K562 (cell line): ENCODE measurements around the gene BCL7C. TPM values are rescaled to one million over a fixed set of nuclear protein-coding genes. Genes with fewer than 3 reads are reported as not detected.

Experiments used
- BRD9 ChIP-seq: fragments of 450-650 bp; IDR thresholded peaks from 2 replicates; pipeline ENCODE4 v1.6.1; 2018; ENCODE audit warnings: low read depth; ENCODE audit not compliant: partially characterized antibody
- CEBPZ ChIP-seq: fragments of 150-350 bp; IDR thresholded peaks from 2 replicates; pipeline ENCODE4 v1.6.1; 2014; ENCODE audit warnings: low read depth, mild to moderate bottlenecking, low read length, borderline replicate concordance
- EGR1 ChIP-seq: fragments of 450-650 bp; conservative IDR thresholded peaks from 2 replicates; pipeline ENCODE4 v1.6.1; 2017; ENCODE audit warnings: mild to moderate bottlenecking
- EP400 ChIP-seq: fragments of 450-650 bp; IDR thresholded peaks from 2 replicates; pipeline ENCODE4 v1.6.1; 2017; ENCODE audit warnings: antibody characterized with exemption, mild to moderate bottlenecking, moderate library complexity
- GATAD2A ChIP-seq: fragments of 450-650 bp; IDR thresholded peaks from 2 replicates; pipeline ENCODE4 v1.6.1; 2017
- IFI16 ChIP-seq: fragments of 250-450 bp; sonication (Bioruptor Pico); IDR thresholded peaks from 2 replicates; pipeline ENCODE4 v2.1.2; 2022; ENCODE audit warnings: mild to moderate bottlenecking, inconsistent platforms
- MGA ChIP-seq: fragments of 450-650 bp; IDR thresholded peaks from 2 replicates; pipeline ENCODE4 v1.6.1; 2016; ENCODE audit warnings: mild to moderate bottlenecking, moderate library complexity
- NFIC ChIP-seq: fragments of 450-650 bp; IDR thresholded peaks from 2 replicates; pipeline ENCODE4 v1.6.1; 2017; ENCODE audit warnings: mild to moderate bottlenecking, inconsistent platforms
- SMAD1 ChIP-seq: fragments of 150-350 bp; IDR thresholded peaks from 2 replicates; pipeline ENCODE4 v1.6.1; 2014; ENCODE audit warnings: low read length, low read depth; ENCODE audit not compliant: partially characterized antibody
- USF1 ChIP-seq: sonication (generic); formaldehyde crosslinking; IDR thresholded peaks from 2 replicates; pipeline ENCODE4 v1.9.0; 2022; ENCODE audit warnings: mild to moderate bottlenecking, missing genetic modification reagents
- ZBTB7A ChIP-seq: IDR thresholded peaks from 2 replicates; pipeline ENCODE4 v1.6.1; 2011; ENCODE audit warnings: low read depth, mild to moderate bottlenecking, low read length, moderate library complexity, borderline replicate concordance; ENCODE audit not compliant: control insufficient read depth
- polyA plus RNA-seq, 8 experiments: library from polyadenylated mRNA; depleted of rRNA in 4 of 8; stranded (reverse) in 5 of 8; unstranded in 3 of 8; fragments of >200 nt; fragmentation: Nextera tagmentation in 2 of 8; fragmentation: Illumina TruSeq in 1 of 8; extraction: Ambion mirVana in 2 of 8; extraction: Trizol in 1 of 8; gene quantifications; 2 replicates each; pipeline versions ENCODE4 v1.2.1 to v1.2.3, GENCODE V29; 2011 to 2014; ENCODE audit warnings: inconsistent platforms in 1 of 8, missing spikeins in 1 of 8
- total RNA-seq, 7 experiments: library from RNA; depleted of rRNA in 6 of 7; stranded (reverse); fragments of >200 nt in 6 of 7; fragmentation: Illumina TruSeq in 2 of 7; extraction: Trizol in 2 of 7; gene quantifications; 2 replicates each; pipeline versions ENCODE4 v1.2.1 to v1.2.3, GENCODE V29; 2011 to 2021; ENCODE audit warnings: low replicate concordance in 1 of 7

The BCL7C gene
- total and polyA plus RNA-seq, 9 of the 15 experiments (the other 6 are each of a cell fraction or from before 2014, with no cell fraction given), result 1.7 to 85.8 (median 19.6) TPM

- TF ChIP-seq SMAD1 (no peak), BRD9 (peak; percentile 78), IFI16 (CRISPR knock-in tag) (no peak), CEBPZ (no peak), GATAD2A (no peak), ZBTB7A (no peak), EGR1 (no peak), NFIC (peak; percentile 54), USF1 (CRISPR knock-in tag) (no peak), EP400 (peak; percentile 68), MGA (no peak)
Observed at GRCh38 chr16:30875871-30876801, 17.7 kb downstream of the BCL7C start (continued).
